Right ventricle myocardium superior (tissue), 1 donor: Measurements from ENCODE around the gene PPP4R3A. TPM values are rescaled to one million over a fixed set of nuclear protein-coding genes. Genes with fewer than 3 reads are reported as not detected.
"Not testable (repeated sequence)": the region's sequence is repeated elsewhere in the genome, so short reads cannot be mapped to it uniquely, and the experiment has no call there.

Experiments used
- ATAC-seq: fragments of 200-7000 bp; cut with Tn5 transposase; one replicate; pipeline ENCODE4 v1.9.1; 2020; ENCODE audit warnings: mild to moderate bottlenecking; ENCODE audit not compliant: poor library complexity
- DNase-seq: peaks from one replicate; pipeline ENCODE4 v3.0.0-alpha.2; 2020
- intact Hi-C: fragments of 100-400 bp; cut with DNase I; formaldehyde crosslinking; loops from one replicate; pipeline ENCODE4 v1.11.2; 2022
- total RNA-seq: library from RNA; stranded (reverse); fragmentation: NEBNext Ultra II Directional; extraction: Animal tissue kit (Norgen Biotek cat#: 25700); gene quantifications from one replicate; pipeline ENCODE4 v1.2.1, GENCODE V29; 2021
- donor health status: DM: no; HTN: yes; CAD: no; lungs with severe emphysema.

The PPP4R3A gene
- total RNA-seq, 1 donor from 2014 or later, result 43.3 TPM

GRCh38 chr14:91509083-91509877 is 830 bp downstream of the PPP4R3A start:
- DNase-seq, result peak; percentile 52
- ATAC-seq, result peak; percentile 33
- intact Hi-C loops, result no loop called here

GRCh38 chr14:91508105-91508504 is 2.0 kb downstream of the PPP4R3A start:
- ATAC-seq (no peak), DNase-seq (no peak)
- intact Hi-C loops, result no loop called here

GRCh38 chr14:91506226-91506625 is 3.9 kb downstream of the PPP4R3A start:
- ATAC-seq (no peak), DNase-seq (no peak)
- intact Hi-C loops, result no loop called here

DNA sequence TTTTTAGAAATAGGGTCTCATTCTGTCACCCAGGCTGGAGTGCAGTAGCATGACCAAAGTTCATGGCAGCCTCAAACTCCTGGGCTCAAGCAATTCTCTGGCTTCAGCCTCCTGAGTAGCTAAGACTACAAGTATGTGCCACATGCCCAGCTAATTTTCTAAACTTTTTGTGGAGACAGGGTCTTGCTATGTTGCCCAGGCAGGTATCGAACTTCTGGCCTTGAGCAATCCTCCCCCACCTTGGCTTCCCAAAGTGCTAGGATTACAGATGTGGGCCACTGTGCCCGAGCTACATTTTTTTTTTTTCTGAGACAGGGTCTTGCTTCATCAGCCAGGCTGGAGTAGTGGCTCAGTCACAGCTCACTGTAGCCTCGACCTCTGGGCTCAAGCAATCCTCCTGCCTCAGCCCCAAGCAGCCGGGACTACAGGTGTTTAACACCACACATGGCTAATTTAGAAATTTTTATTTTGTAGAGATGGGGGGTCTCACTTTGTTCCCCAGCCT is 7.1 kb downstream of the PPP4R3A start:
- no peak for DNase-seq
- intact Hi-C loops, result no loop called here
- no peak for ATAC-seq

- intact Hi-C loops, result no loop called here
- ATAC-seq (no peak), DNase-seq (no peak)
Measured at GRCh38 chr14:91501951-91502930, 7.9 kb downstream of the PPP4R3A start.

DNA sequence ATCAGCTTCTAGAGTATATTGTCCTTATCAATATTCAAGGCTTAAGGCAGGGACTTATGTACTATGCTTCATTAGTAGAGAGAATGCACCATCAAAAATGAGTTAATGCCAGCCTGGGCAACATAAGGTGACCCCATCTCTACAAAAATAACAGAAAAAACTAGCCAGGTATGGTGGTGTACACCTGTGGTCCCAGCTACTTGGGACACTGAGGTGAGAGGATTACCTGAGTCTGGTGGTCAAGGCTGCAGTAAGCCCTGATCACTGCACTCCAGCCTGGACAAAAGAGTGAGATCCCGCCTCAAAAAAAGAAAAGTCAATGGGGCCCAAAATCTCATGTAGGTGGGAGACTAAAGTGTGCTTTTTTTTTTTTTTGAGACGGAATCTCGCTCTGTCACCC is 8.8 kb downstream of the PPP4R3A start:
- no peak for DNase-seq
- ATAC-seq, result no peak
- intact Hi-C loops, result no loop called here

DNA sequence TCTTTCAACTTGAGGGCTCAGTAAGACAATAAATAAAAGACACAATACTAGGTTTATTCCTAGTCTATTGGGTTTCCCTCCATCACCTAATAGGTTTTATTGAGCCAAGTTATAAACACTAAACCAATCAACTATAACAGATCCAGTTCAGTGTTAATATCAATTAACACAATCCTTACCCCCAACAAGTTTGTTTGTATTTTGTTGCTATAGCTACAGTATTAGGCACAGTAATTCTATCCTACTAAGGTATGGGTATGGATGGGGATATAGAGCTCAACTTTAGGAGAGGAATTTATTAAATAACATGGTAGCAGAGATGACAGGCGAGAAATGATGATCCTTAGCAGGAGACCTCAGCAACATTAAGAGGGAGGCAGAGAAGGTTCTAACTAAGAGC is 13.3 kb downstream of the PPP4R3A start:
- no peak for DNase-seq
- intact Hi-C loops, result no loop called here
- no peak for ATAC-seq

DNA sequence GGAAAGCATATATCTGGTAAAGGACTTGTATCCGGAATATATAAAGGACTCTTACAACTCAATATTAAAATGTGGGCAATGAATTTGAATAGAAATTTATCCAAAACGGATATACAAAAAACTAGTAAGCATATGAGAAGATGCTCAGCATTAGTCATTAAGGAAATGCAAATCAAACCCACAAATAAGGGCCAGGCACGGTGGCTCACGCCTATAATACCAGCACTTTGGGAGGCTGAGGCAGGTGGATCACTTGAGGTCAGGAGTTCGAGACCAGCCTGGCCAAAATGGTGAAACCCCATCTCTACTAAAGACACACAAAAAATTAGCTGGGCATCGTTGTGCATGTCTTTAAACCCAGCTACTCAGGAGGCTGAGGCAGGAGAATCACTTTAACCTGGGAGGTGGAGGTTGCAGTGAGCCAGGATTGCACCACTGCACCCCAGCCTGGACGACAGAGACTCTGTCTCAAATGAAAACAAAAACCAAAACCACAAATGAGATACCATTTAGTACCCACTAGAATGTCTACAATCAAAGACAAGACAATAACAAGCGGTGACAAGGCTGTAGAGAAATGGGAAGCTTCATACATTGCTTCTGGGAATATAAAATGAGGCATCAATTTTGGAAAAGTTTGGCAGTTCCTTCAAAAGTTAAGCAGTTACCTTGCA is 15.6 kb downstream of the PPP4R3A start:
- intact Hi-C loops, DNase-seq: not testable (repeated sequence)

DNA sequence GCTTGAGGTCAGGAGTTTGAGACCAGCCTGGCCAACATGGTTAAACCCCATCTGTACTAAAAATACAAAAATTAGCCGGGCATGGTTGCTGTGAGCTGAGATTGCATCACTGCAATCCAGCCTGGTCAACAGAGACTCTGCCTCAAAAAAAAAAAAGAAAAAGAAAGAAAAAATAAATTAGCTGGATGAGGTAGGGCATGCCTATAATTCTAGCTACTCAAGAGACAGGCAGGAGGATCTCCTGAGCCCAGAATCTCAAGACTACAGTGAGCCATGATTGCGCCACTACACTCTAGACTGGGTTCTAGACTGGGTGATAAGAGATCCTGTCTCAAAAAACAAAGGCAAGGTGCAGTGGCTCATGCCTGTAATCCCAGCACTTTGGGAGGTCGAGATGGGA is 16.9 kb downstream of the PPP4R3A start:
- intact Hi-C loops, result no loop called here
- peak; percentile 11 for ATAC-seq

More for the DNA sequence above, 15.6 kb downstream of the PPP4R3A start:
- ATAC-seq, result not testable (repeated sequence)

GRCh38 chr14:91484744-91485143 is 25.4 kb downstream of the PPP4R3A start:
- intact Hi-C loops, result no loop called here
- ATAC-seq (no peak), DNase-seq (no peak)

More for the DNA sequence above, 16.9 kb downstream of the PPP4R3A start:
- DNase-seq, result no peak

GRCh38 chr14:91484186-91484585 is 25.9 kb downstream of the PPP4R3A start:
- intact Hi-C loops, result no loop called here
- ATAC-seq (no peak), DNase-seq (no peak)

DNA sequence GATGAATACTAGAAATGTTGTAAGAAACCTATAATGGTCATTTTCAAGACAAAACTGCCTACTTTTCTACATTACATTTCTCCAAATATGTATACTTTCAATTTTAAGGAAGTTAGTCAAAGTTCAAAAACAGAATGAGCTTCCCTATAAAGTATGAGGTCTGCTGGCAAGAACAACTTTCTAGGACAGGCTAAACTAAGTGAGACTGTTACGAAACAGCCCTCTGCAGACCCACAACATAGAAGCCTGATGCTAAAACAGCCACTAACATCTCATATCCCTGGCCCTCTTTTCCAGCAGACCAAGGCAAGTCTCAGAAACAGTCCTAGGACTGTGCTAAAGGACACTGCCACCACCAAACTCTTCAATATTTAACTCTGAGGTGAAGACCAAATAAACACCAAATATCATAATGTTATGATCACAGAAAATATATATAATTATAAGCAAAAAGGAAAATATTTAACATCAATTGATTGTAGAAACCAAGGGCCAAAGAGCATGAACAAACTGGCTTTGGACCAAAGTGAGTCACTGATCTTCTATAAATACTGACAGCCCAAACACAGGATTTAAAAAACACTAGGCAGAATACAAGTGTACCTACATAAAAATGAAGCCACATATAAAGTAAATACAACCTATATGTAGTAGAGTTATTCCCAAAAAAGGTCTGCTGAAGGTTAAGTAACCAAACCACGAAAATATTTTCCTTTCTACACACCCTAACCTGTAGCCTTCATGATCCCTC is 27.7 kb downstream of the PPP4R3A start:
- no peak for DNase-seq
- ATAC-seq, result peak; percentile 49
- intact Hi-C loops, result no loop called here

- no peak for ATAC-seq
- no peak for DNase-seq
- intact Hi-C loops, result no loop called here
Measured at GRCh38 chr14:91477388-91477787, 32.7 kb downstream of the PPP4R3A start.

- ATAC-seq (no peak), DNase-seq (no peak)
- intact Hi-C loops, result no loop called here
Measured at GRCh38 chr14:91473046-91473445, 37.1 kb downstream of the PPP4R3A start.

GRCh38 chr14:91470216-91470615 is 39.9 kb downstream of the PPP4R3A start:
- intact Hi-C loops, result no loop called here
- ATAC-seq, result no peak
- DNase-seq, result no peak

DNA sequence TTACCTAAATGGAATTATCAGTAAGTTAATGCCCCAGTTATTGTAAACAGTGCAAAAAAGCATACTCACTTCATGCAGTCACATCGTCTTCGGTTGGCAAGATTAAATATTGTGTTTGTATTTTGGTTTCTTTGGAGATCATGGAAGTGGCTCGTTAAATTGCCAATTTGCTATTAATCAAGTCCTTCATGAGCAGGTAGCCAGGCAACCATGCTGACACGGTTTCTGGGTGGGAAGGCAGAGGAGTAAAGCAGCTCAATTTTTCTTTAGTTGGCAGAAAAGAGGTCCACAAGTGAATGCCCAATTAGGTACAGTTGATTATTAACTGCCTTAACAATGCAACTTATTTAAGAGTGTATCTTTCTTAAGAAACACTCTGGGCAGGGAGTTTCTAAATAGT is 43.9 kb downstream of the PPP4R3A start:
- intact Hi-C loops, result no loop called here

GRCh38 chr14:91464615-91465205 is 45.4 kb downstream of the PPP4R3A start:
- intact Hi-C loops, result no loop called here
- ATAC-seq (no peak), DNase-seq (no peak)

More for the DNA sequence above, 43.9 kb downstream of the PPP4R3A start:
- no peak for DNase-seq
- ATAC-seq, result no peak

GRCh38 chr14:91458612-91459011 is 51.5 kb downstream of the PPP4R3A start:
- no peak for ATAC-seq
- intact Hi-C loops, result no loop called here
- no peak for DNase-seq
